ENCODE data around the gene C16orf89.

The C16orf89 gene

DNA sequence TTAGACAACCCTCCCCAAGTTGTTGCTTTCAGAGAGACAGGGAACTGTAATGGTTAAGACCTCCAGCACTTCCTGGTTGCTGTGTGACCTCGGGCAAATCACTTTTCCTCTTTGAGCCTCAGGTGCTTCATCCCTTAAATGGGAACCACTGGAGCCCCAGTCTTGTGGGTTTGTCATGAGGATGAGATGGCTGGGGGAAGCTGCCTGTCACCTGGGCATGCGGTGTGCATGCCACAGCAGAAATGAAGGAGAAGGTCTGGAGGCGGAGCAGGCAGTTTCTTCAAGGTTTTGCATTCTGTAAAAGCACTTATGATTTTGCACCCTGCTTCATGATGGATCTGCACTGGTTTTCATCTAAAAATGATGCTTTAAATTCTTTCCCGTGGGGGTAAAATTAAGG, 54.1 kb downstream of the C16orf89 start:
- Histone ChIP-seq H3K27ac (no peak overlapping the region), H3K4me3 (no peak overlapping the region)

DNA sequence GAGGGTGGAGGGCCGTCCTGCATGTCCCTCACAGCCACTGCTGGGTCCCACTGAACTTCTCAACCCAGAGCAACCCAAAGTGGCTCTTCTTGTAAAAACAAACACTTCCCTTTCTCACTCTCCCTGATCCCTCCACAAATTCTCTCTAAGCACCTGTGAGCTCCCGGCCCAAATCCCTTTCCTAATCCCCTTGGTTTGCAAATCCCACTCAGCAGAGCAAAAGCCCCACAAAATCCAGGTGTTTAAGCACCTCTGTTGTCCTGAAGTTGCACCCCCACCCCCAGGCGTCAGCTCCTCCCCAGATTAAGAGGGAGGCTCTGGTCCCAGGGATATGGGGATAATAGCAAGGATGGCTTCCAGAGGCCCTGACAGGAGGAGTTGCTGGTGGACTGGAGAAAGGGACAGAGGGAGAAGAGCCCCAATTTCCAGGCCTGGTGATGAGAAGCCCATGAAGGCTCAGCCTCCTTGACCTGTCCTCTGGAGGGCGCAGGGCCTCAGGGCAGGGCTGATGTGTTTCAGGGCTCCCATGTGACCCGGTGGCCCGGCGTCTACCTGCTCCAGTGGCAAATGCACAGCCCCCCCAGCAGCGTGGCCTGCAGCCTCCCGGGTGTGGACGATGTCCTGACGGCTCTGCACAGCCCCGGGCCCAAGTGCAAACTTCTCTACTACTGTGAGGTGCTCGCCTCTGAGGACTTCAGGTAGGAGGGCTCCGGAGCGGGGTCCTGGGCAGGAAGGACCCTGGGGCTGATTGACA, 55.0 kb downstream of the C16orf89 start:
- no peak overlapping the region for H3K27ac ChIP-seq
- no peak overlapping the region for H3K4me3 ChIP-seq

- H3K27ac ChIP-seq = no peak overlapping the region
- H3K4me3 ChIP-seq = no peak overlapping the region
Observed at GRCh38 chr16:5008311-5008731, 57.4 kb downstream of the C16orf89 start.

DNA sequence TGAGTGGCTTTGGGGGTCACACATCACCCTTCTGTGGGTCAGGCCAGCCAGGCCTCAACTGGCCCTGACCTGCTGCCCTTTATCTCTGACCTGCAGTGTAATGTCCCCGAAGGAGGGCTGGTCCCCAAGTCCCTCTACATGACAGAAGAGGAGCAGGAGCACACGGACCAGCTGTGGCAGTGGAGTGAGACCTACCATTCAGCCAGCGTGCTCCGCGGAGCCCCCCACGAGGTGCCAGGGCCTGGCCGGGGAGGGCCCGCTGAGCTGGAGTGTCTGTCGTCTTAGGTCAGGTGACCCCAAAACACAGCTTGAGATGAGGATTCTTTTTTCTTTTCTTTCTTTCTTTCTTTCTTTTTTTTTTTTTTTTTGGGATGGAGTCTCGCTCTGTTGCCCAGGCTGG, 58.5 kb downstream of the C16orf89 start:
- Histone ChIP-seq H3K4me3 (no peak overlapping the region), H3K27ac (no peak overlapping the region)

- Histone ChIP-seq H3K4me3 (no peak overlapping the region), H3K27ac (no peak overlapping the region)
Observed at GRCh38 chr16:5006348-5007193, 59.2 kb downstream of the C16orf89 start.

GRCh38 chr16:5005916-5006315, 59.8 kb downstream of the C16orf89 start:
- H3K27ac ChIP-seq = no peak overlapping the region
- H3K4me3 ChIP-seq = no peak overlapping the region

GRCh38 chr16:5004311-5004710, 61.4 kb downstream of the C16orf89 start:
- no peak overlapping the region for H3K27ac ChIP-seq

DNA sequence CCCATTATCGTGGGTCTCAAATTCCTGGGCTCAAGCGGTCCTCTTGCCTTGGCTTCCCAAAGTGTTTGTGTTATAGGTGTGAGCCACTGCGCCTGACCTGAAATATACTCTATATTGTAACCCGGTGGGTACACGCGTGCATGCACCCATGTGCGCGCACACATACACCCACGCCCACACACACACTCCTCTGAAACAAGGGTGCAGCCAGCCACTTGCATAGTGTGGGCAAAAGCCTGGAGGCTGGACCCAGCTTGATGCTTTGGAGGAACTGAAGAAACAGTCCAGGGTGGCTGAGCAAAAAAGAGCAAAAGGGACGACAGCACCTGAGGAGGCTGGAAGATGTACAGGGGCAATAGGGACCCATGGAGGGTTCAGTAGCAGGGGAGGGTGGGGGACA, 61.9 kb downstream of the C16orf89 start:
- no peak overlapping the region for H3K4me3 ChIP-seq
- H3K27ac ChIP-seq = no peak overlapping the region

More at GRCh38 chr16:5004311-5004710, 61.4 kb downstream of the C16orf89 start:
- H3K4me3 ChIP-seq = no peak overlapping the region

- Histone ChIP-seq H3K4me3 (no peak overlapping the region), H3K27ac (no peak overlapping the region)
Observed at GRCh38 chr16:5003211-5003610, 62.5 kb downstream of the C16orf89 start.

DNA sequence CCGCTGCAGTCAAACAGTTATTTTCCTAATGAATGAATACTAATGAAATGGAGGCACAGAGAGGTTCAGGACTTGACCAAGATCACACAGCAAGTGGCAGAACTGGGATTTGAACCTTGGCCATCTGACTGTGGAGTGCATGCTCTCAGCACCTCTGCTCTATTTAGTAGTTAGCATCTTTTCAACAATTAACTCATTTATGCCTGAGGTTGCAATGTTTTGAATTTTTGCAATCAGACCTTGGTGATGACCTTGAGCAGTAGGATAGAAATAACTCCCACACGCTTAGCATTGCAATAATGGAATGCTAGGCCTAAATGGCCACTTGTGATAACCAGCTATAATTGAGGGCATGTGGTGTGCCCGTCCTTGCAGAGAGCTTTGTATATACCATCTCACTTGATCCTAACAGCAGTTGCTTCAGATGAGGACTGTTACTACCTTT, 63.0 kb downstream of the C16orf89 start:
- Histone ChIP-seq H3K27ac (no peak overlapping the region), H3K4me3 (no peak overlapping the region)

- no peak overlapping the region for H3K4me3 ChIP-seq
- no peak overlapping the region for H3K27ac ChIP-seq
Observed at GRCh38 chr16:5001986-5002385, 63.8 kb downstream of the C16orf89 start.

DNA sequence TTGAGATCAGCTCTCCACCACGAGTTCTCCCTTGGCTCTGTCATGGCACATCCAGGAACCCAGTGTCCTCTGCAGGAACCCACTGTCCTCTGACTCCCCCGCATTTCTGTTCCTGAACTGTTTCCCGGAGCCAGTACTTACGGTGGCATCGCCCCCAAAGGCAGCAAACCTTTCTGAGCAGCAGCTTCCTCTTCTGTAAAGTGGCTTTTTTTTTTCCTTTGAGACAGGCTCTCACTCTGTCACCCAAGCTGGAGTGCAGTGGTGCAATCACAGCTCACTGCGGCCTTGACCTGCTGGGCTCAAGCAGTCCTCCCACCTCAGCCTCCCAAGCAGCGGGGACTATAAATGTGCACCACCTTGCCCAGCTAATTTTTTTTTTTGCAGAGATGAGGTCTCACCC, 64.2 kb downstream of the C16orf89 start:
- H3K4me3 ChIP-seq = no peak overlapping the region
- H3K27ac ChIP-seq = no peak overlapping the region

DNA sequence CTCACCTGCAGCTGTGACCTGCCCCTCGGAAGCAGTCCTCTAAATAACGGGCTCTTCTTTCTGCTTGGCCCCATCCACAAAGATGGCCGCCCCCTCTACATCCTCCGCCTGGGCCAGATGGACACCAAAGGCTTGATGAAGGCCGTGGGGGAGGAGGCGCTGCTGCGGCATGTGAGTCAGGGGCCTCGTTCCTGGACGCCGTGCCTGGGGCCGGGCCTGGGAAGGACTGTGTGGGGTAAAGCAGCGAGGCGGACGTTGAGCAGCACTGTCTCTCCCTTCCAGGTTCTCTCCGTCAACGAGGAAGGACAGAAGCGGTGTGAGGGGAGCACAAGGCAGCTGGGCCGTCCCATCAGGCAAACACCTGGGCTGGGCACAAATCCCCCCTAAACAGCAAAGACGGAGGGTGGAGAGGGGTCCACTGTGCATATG, 65.2 kb downstream of the C16orf89 start:
- H3K27ac ChIP-seq = no peak overlapping the region
- no peak overlapping the region for H3K4me3 ChIP-seq

GRCh38 chr16:4994719-4995434, 70.9 kb downstream of the C16orf89 start:
- Histone ChIP-seq H3K27ac (no peak overlapping the region), H3K4me3 (no peak overlapping the region)
